Stomach smooth muscle (tissue), 2 donors: ENCODE measurements around the gene ELP2.
"Not testable (repeated sequence)": the region's sequence is repeated elsewhere in the genome, so short reads cannot be mapped to it uniquely, and the experiment has no call there.

ENCODE experiments used
- H3K27ac ChIP-seq: one replicate; pipeline ENCODE4 v1.7.0; 2013; ENCODE audit warnings: mild to moderate bottlenecking, low read length, inconsistent platforms
- H3K27me3 ChIP-seq, 2 donors: one replicate each; pipeline ENCODE4 v1.7.0; 2013; ENCODE audit warnings: low read length in 2 of 2; ENCODE audit not compliant: insufficient read depth in 2 of 2, control insufficient read depth in 1 of 2
- H3K36me3 ChIP-seq, 2 donors: one replicate each; pipeline ENCODE4 v1.7.0; 2013; ENCODE audit warnings: low read length in 2 of 2; ENCODE audit not compliant: control insufficient read depth in 2 of 2, insufficient read depth in 2 of 2
- H3K4me1 ChIP-seq: one replicate; pipeline ENCODE4 v1.7.0; 2013; ENCODE audit warnings: low read length; ENCODE audit not compliant: control insufficient read depth, insufficient read depth
- H3K4me3 ChIP-seq, 2 donors: one replicate each; pipeline ENCODE4 v1.7.0; 2013; ENCODE audit warnings: low read length in 2 of 2
- H3K9ac ChIP-seq, 2 donors: one replicate each; pipeline ENCODE4 v1.7.0; 2013; ENCODE audit warnings: low read length in 2 of 2, mild to moderate bottlenecking in 1 of 2
- H3K9me3 ChIP-seq, 2 donors: one replicate each; pipeline ENCODE4 v1.7.0; 2013; ENCODE audit warnings: low read length in 2 of 2; ENCODE audit not compliant: control insufficient read depth in 2 of 2
- donor health status: healthy.
- donor health status: Pancreatic carcinoma.

Gene ELP2

DNA sequence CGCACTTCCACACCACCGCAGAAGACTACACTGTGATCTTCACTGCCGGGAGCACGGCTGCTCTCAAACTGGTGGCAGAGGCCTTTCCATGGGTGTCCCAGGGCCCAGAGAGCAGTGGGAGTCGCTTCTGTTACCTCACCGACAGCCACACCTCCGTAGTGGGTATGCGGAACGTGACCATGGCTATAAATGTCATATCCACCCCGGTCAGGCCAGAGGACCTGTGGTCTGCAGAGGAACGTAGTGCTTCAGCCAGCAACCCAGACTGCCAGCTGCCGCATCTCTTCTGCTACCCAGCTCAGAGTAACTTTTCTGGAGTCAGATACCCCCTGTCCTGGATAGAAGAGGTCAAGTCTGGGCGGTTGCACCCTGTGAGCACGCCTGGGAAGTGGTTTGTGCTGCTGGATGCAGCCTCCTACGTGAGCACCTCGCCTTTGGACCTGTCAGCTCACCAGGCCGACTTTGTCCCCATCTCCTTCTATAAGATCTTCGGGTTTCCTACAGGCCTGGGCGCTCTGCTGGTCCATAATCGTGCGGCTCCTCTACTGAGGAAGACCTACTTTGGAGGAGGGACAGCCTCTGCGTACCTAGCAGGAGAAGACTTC lies 70.1 kb downstream of the ELP2 start:
- H3K9ac ChIP-seq, result no peak overlapping the region
- no peaks in the 10 kb centered on the region for H3K9me3 ChIP-seq
- H3K27me3 ChIP-seq, result no peaks in the 10 kb centered on the region
- no peak overlapping the region for H3K27ac ChIP-seq
- H3K4me1 ChIP-seq, result peaks cover 2% of the 10 kb centered on the region
- no peak overlapping the region for H3K4me3 ChIP-seq
- no peaks in the 10 kb centered on the region for H3K36me3 ChIP-seq

DNA sequence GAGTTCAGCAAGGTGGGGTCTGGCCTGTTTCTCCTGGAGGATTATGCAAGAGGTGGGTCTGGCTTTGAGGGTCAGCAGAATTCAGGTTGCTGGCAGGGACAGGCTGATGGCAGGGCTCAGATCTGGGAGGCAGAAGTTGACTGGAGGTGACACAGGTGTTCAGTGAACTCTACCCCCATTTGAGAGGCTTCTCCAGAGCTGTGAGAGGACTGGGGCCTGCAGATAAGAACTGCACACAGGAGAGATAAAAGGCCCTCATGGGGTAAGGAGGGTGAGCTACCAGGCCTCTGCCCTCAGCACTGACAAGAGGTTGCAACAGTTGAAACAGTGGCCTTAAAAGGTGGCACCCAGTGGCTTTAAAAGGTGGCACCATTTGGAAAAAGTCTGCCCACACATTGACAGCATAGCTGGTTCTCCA lies 70.7 kb downstream of the ELP2 start:
- H3K4me1 ChIP-seq, result peaks cover 2% of the 10 kb centered on the region
- H3K36me3 ChIP-seq, result no peaks in the 10 kb centered on the region
- H3K27ac ChIP-seq, result no peak overlapping the region
- H3K9me3 ChIP-seq, result no peaks in the 10 kb centered on the region
- no peaks in the 10 kb centered on the region for H3K27me3 ChIP-seq
- H3K4me3 ChIP-seq, result no peak overlapping the region
- H3K9ac ChIP-seq, result no peak overlapping the region

GRCh38 chr18:36201765-36202164 lies 72.1 kb downstream of the ELP2 start:
- H3K9me3 ChIP-seq, result no peaks in the 10 kb centered on the region
- no peaks in the 10 kb centered on the region for H3K27me3 ChIP-seq
- no peak overlapping the region for H3K27ac ChIP-seq
- H3K9ac ChIP-seq, result no peak overlapping the region
- H3K36me3 ChIP-seq, result no peaks in the 10 kb centered on the region
- no peak overlapping the region for H3K4me3 ChIP-seq
- no peaks in the 10 kb centered on the region for H3K4me1 ChIP-seq

DNA sequence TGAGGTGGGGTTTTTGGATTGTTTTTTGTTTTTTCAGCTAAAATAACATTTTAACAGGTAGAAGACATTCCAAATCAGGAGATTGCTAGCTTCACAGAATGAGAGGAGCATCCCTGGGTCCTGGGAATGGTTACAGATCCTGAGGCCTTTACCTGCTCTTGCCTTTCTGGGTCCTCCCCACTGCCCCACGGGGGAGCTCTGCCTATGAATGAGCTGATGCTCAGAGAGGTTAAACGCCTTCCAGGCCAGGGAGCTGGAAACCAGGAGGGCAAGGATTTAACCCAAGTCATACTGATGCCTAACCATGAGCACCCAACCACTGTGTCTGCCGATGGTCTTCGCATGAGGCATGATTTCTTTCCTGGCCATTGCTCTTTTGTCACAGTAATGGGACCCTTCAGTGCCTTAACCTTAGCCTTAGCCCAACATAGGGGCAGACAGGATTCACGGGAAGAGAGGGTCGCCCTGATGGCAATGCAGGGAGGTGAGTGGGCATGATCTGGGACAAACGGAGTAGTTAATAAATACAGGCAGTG lies 73.7 kb downstream of the ELP2 start:
- Histone ChIP-seq H3K4me1 (no peaks in the 10 kb centered on the region), H3K9me3 (peaks cover 0 to 3% of the 10 kb centered on the region in 2 donors), H3K4me3 (no peak overlapping the region), H3K9ac (no peak overlapping the region), H3K27me3 (no peaks in the 10 kb centered on the region), H3K27ac (no peak overlapping the region), H3K36me3 (no peaks in the 10 kb centered on the region)

GRCh38 chr18:36205166-36205565 lies 75.5 kb downstream of the ELP2 start:
- Histone ChIP-seq H3K27ac (no peak overlapping the region), H3K9me3 (peaks cover 0 to 3% of the 10 kb centered on the region in 2 donors), H3K9ac (no peak overlapping the region), H3K4me1 (no peaks in the 10 kb centered on the region), H3K36me3 (no peaks in the 10 kb centered on the region), H3K4me3 (no peak overlapping the region), H3K27me3 (no peaks in the 10 kb centered on the region)

DNA sequence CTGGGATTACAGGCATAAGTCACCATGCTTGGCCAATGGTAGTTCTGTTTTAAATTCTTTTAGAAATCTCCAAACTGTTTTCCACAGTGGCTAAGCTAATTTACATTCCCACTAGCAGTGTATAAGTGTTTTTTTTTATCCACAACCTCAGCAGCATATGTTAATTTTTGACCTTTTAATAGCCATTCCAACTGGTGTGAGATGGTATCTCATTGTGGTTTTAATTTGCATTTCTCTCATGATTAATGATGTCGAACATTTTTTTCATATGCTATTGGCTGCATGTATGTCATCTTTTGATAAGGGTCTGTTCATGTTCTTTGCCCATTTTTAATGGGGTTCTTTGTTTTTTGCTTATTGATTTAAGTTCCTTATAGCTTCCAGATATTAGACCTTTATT lies 77.6 kb downstream of the ELP2 start:
- H3K9me3 ChIP-seq, result peaks cover 0 to 3% of the 10 kb centered on the region in 2 donors
- no peak overlapping the region for H3K27ac ChIP-seq
- H3K9ac ChIP-seq, result no peak overlapping the region
- no peaks in the 10 kb centered on the region for H3K27me3 ChIP-seq
- H3K36me3 ChIP-seq, result no peaks in the 10 kb centered on the region
- H3K4me1 ChIP-seq, result peaks cover 5% of the 10 kb centered on the region
- no peak overlapping the region for H3K4me3 ChIP-seq

DNA sequence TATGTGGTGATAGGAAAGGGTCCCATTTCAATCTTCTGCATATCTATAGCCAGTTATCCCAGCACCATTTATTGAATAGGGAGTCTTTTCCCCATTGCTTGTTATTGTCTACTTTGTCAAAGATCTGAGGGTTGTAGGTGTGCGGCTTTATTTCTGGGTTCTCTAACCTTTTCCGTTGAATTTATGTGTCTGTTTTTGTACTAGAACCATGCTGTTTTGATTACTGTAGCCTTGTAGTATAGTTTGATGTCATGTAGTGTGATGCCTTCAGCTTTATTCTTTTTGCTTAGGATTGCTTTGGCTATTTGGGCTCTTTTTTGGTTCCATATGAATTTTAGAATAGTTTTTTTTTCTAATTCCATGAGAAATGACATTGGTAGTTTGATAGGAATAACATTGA lies 78.3 kb downstream of the ELP2 start:
- not testable (repeated sequence) for H3K9me3 ChIP-seq, H3K9ac ChIP-seq, H3K27me3 ChIP-seq, H3K36me3 ChIP-seq, H3K4me3 ChIP-seq, H3K4me1 ChIP-seq, H3K27ac ChIP-seq

DNA sequence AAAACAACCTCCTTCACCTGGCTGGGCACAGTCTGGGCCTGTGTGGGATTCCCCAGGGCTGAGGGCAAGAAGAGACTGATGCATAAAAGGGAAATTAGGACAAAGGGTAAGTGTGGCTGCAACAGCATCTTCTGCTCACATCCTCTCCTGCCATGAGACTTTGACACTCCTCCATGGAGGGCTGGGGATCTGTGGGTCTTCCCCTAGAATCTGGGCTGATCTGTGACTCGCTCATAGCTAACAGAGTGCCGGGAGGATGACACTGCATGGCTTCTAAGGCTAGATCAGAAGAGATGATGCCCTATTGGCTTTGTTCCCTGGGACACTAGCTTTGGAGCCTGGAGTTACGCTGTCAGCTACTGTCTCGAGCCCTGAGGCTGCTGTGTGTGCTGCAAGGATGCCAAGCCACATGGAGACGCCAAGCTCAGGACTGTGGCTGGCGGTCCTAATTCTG lies 81.9 kb downstream of the ELP2 start:
- Histone ChIP-seq H3K27ac (no peak overlapping the region), H3K4me1 (peaks cover 5% of the 10 kb centered on the region), H3K4me3 (no peak overlapping the region), H3K9me3 (peaks cover 0 to 3% of the 10 kb centered on the region in 2 donors), H3K36me3 (no peaks in the 10 kb centered on the region), H3K27me3 (no peaks in the 10 kb centered on the region), H3K9ac (no peak overlapping the region)

DNA sequence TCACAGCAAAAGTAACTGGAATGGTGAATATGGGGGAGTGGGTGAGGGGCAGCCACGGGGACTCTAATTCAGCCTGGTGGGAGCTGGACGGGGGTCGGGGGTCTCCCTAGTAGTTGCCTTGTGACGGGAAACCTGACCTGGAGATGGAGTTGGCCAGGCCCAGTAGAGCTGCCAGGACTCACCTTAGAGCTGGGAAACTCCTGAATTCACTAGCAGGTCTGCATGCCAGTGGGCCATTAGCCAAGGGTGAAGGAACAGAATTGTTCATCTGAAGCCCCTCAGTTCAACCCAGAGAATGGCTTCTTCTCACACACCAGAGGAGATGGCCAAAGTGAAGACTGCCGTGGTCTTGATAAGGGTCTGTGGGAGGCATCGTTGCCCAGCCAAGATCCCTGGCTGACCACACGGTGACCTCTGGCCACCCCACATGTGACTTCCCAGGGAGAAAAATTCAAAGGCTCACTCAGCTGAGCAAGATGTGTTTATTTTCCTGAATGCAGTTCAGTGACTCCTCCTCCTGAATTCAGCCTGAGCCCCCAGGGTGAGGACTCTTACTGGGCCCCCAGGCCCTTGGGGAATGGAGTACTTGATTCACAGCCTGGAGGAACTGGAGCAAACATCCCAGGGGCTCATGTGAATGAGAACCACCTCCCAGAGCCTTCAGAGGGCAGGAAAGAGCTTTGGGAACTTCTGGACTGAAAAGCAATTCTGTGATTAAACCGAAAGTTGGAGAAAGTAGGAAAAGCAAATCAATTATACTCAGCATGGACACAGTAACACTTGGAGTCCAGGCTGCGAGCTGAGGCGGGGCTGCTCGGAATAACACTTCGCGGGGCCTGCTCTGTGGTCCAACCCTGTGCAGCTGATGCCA lies 82.8 kb downstream of the ELP2 start:
- H3K36me3 ChIP-seq, result no peaks in the 10 kb centered on the region
- peaks cover 5% of the 10 kb centered on the region for H3K4me1 ChIP-seq
- H3K27ac ChIP-seq, result no peak overlapping the region
- H3K27me3 ChIP-seq, result no peaks in the 10 kb centered on the region
- peaks cover 0 to 3% of the 10 kb centered on the region in 2 donors for H3K9me3 ChIP-seq
- peak overlapping the region in 1 of 2 donors; percentile 35 for H3K4me3 ChIP-seq
- no peak overlapping the region for H3K9ac ChIP-seq

DNA sequence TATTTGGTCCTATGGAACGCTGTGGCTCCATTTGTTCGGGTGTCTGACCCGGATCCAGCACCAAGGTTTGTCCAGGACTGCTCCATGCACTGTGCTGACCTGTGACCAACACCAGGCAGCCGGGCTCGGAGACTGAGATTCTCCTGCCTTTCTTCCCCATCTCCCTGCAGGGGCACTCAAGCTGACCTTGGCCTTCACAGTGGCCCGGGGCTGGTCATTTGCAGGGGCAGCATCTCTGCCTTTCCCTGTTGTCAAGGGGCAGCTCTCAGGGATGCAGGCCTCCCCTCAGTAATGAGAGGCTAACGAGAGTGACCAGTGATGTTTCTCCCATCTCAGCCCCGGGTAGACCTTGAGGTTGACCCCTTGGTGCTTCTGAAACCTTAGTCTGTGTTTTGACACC lies 85.1 kb downstream of the ELP2 start:
- no peak overlapping the region for H3K27ac ChIP-seq
- no peak overlapping the region for H3K4me3 ChIP-seq
- peaks cover 5% of the 10 kb centered on the region for H3K4me1 ChIP-seq
- H3K9me3 ChIP-seq, result no peaks in the 10 kb centered on the region
- H3K36me3 ChIP-seq, result no peaks in the 10 kb centered on the region
- no peak overlapping the region for H3K9ac ChIP-seq
- no peaks in the 10 kb centered on the region for H3K27me3 ChIP-seq

GRCh38 chr18:36215577-36215976 lies 85.9 kb downstream of the ELP2 start:
- H3K9ac ChIP-seq, result no peak overlapping the region
- H3K9me3 ChIP-seq, result no peaks in the 10 kb centered on the region
- H3K36me3 ChIP-seq, result no peaks in the 10 kb centered on the region
- no peaks in the 10 kb centered on the region for H3K27me3 ChIP-seq
- no peak overlapping the region for H3K4me3 ChIP-seq
- H3K4me1 ChIP-seq, result peaks cover 5% of the 10 kb centered on the region
- H3K27ac ChIP-seq, result no peak overlapping the region
